Measurements from ENCODE around the gene MSN.
"Not testable (repeated sequence)": the region's sequence is repeated elsewhere in the genome, so short reads cannot be mapped to it uniquely, and the experiment has no call there.

MSN gene

DNA sequence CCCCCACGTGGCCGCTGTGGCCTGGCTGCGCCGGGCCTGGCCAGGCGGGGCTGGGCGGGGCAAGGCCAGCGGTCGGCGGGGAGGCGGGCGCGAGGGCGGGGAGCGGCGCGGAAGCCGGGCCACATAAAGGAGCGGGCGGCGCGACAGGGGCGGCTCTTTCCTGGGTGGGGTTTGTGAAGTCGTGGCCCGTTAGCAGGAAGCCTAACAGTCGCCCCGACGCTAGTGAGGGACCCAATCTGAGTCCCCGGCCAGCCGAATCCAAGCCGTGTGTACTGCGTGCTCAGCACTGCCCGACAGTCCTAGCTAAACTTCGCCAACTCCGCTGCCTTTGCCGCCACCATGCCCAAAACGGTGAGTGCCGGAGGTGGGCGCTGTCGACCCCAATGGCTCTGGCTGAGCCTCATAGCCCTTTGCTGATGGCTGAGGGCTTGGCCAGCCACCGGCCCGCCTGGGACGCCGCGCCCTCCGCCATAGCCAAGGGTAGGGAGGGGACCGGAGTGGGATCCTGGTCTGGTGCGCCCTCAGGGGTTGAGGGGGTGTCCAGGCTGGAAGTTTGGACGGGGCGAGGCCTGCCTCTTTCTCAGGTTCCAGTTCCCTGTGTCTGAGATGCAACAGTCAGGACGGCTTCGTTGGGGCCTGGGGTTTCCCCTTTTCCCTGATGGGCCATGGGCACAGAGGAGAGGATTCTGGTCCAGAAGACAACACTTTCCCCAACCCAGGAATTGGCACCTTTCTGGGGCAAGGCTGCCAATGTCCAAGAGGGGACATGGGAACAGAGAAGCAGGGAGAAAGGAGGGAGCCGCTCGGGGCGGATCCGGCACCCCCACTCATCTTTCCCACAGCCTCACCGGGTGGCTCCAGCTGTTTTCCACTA, at the start of gene MSN:
Gene MSN (plus strand): TSS at position 152 of the 874 bp plus-strand sequence. CDS start 188 bp downstream, at position 340.
- Histone ChIP-seq H3K27ac (peak within 1 kb of the TSS; percentile 98), H4K20me1 (ENCODE audit: insufficient read depth) (no peaks in the 10 kb centered on the region), H3K79me2 (ENCODE audit: insufficient read depth, low read depth) (peaks cover 49% of the 10 kb centered on the region), H3K4me2 (peak within 1 kb of the TSS; percentile 86), H3K9ac (peak within 1 kb of the TSS; percentile 98), H2AFZ (ENCODE audit: low read depth) (peak within 1 kb of the TSS; percentile 71), H3K27me3 (ENCODE audit: insufficient read depth, low read depth) (no peaks in the 10 kb centered on the region), H3K36me3 (ENCODE audit: insufficient read depth) (no peaks in the 10 kb centered on the region), H3K4me3 (IDR thresholded peaks at IDR 0.05; ENCODE audit: insufficient read depth, low read depth, low read length) (no peak within 1 kb of the TSS), H3K4me1 (ENCODE audit: low read depth, poor library complexity, severe bottlenecking) (peaks cover 36% of the 10 kb centered on the region)
- no peak for TF ChIP-seq CTCF (conservative IDR thresholded peaks at IDR 0.05; ENCODE audit: low read depth, low read length)

DNA sequence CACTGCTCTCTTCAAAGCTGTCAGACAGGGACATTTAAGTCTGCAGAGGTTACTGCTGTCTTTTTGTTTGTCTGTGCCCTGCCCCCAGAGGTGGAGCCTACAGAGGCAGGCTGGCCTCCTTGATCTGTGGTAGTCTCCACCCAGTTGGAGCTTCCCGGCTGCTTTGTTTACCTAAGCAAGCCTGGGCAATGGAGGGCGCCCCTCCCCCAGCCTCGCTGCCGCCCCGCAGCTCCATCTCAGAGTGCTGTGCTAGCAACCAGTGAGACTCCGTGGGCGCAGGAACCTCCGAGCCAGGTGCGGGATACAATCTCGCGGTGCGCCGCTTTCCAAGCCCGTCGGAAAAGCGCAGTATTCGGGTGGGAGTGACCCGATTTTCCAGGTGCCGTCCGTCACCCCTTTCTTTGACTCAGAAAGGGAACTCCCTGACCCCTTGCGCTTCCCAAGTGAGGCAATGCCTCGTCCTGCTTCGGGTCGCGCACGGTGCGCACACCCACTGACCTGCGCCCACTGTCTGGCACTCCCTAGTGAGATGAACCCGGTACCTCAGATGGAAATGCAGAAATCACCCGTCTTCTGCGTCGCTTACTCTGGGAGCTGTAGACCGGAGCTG, 47.3 kb upstream of the MSN start:
- H3K4me3 ChIP-seq (IDR thresholded peaks at IDR 0.05; ENCODE audit: insufficient read depth, low read depth, low read length); H3K27me3 ChIP-seq (ENCODE audit: insufficient read depth, low read depth): not testable (repeated sequence)

DNA sequence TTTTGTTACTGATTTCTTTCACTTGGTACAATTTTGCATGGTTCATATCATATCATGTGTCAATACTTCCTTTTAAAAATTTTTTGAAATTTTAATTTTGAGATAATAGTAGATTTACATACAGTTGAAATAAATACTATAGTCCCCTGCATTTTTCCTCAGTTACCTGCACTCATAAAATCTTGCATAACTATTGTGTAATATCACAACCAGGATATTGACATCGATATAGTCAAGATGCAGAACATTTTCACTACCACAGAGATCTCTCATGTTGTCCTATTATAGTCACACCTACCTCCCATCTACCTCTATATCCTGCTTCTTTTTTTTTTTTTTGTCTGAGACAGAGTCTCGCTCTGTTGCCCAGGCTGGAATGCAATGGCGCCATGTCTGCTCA, 36.7 kb upstream of the MSN start:
- no peak overlapping the region for H3K27ac ChIP-seq
- H3K9ac ChIP-seq: no peak overlapping the region
- no peak overlapping the region for H2AFZ ChIP-seq (ENCODE audit: low read depth)
- TF ChIP-seq CTCF (conservative IDR thresholded peaks at IDR 0.05; ENCODE audit: low read depth, low read length): no peak
- H3K27me3 ChIP-seq (ENCODE audit: insufficient read depth, low read depth): no peaks in the 10 kb centered on the region
- H3K4me1 ChIP-seq (ENCODE audit: low read depth, poor library complexity, severe bottlenecking): no peaks in the 10 kb centered on the region
- H3K4me2 ChIP-seq: no peak overlapping the region
- H3K79me2 ChIP-seq (ENCODE audit: insufficient read depth, low read depth): no peaks in the 10 kb centered on the region
- H4K20me1 ChIP-seq (ENCODE audit: insufficient read depth): no peaks in the 10 kb centered on the region
- H3K4me3 ChIP-seq (IDR thresholded peaks at IDR 0.05; ENCODE audit: insufficient read depth, low read depth, low read length): no peak overlapping the region
- no peaks in the 10 kb centered on the region for H3K36me3 ChIP-seq (ENCODE audit: insufficient read depth)

More for the DNA sequence above, 47.3 kb upstream of the MSN start:
- not testable (repeated sequence) for H3K27ac ChIP-seq; H3K4me2 ChIP-seq; H2AFZ ChIP-seq (ENCODE audit: low read depth); H4K20me1 ChIP-seq (ENCODE audit: insufficient read depth); H3K4me1 ChIP-seq (ENCODE audit: low read depth, poor library complexity, severe bottlenecking); H3K79me2 ChIP-seq (ENCODE audit: insufficient read depth, low read depth); H3K9ac ChIP-seq; H3K36me3 ChIP-seq (ENCODE audit: insufficient read depth)

- Histone ChIP-seq H3K27me3 (ENCODE audit: insufficient read depth, low read depth) (no peaks in the 10 kb centered on the region), H3K36me3 (ENCODE audit: insufficient read depth) (no peaks in the 10 kb centered on the region), H4K20me1 (ENCODE audit: insufficient read depth) (no peaks in the 10 kb centered on the region), H3K27ac (no peak overlapping the region), H3K79me2 (ENCODE audit: insufficient read depth, low read depth) (no peaks in the 10 kb centered on the region), H3K4me2 (no peak overlapping the region), H3K4me3 (IDR thresholded peaks at IDR 0.05; ENCODE audit: insufficient read depth, low read depth, low read length) (no peak overlapping the region), H3K9ac (no peak overlapping the region), H3K4me1 (ENCODE audit: low read depth, poor library complexity, severe bottlenecking) (no peaks in the 10 kb centered on the region), H2AFZ (ENCODE audit: low read depth) (no peak overlapping the region)
- TF ChIP-seq CTCF (conservative IDR thresholded peaks at IDR 0.05; ENCODE audit: low read depth, low read length): no peak
Measured at GRCh38 chrX:65633826-65634225, 33.6 kb upstream of the MSN start.

GRCh38 chrX:65634732-65635131, 32.7 kb upstream of the MSN start:
- no peak for TF ChIP-seq CTCF (conservative IDR thresholded peaks at IDR 0.05; ENCODE audit: low read depth, low read length)
- Histone ChIP-seq H3K79me2 (ENCODE audit: insufficient read depth, low read depth) (no peaks in the 10 kb centered on the region), H3K27ac (no peak overlapping the region), H3K36me3 (ENCODE audit: insufficient read depth) (no peaks in the 10 kb centered on the region), H3K4me1 (ENCODE audit: low read depth, poor library complexity, severe bottlenecking) (no peaks in the 10 kb centered on the region), H3K4me3 (IDR thresholded peaks at IDR 0.05; ENCODE audit: insufficient read depth, low read depth, low read length) (no peak overlapping the region), H3K4me2 (no peak overlapping the region), H4K20me1 (ENCODE audit: insufficient read depth) (no peaks in the 10 kb centered on the region), H2AFZ (ENCODE audit: low read depth) (no peak overlapping the region), H3K9ac (no peak overlapping the region), H3K27me3 (ENCODE audit: insufficient read depth, low read depth) (no peaks in the 10 kb centered on the region)

Data from KMS-11 (cell line).